Esophagus squamous epithelium (tissue), 5 donors: Measurements from ENCODE around the gene ZFP91. TPM values are rescaled to one million over a fixed set of nuclear protein-coding genes. Genes with fewer than 3 reads are reported as not detected.

Source experiments
- DNase-seq: peaks from one replicate; lab custom pipeline; 2025; lab: John Stamatoyannopoulos, UW
- H3K27ac ChIP-seq, 4 donors: fragments of 200-600 bp; sonication (generic); one replicate each; pipeline ENCODE4 v1.5.1; 2016 to 2019; ENCODE audit warnings: mild to moderate bottlenecking in 1 of 4
- H3K27me3 ChIP-seq, 4 donors: fragments of 200-600 bp; sonication (generic); 1 replicate in 3 of 4; 2 replicates in 1 of 4; pipeline versions ENCODE4 v1.5.1 to v1.6.0; 2017 to 2021; ENCODE audit warnings: antibody characterized with exemption in 1 of 4
- H3K36me3 ChIP-seq, 3 donors: fragments of 200-600 bp; sonication (generic); one replicate each; pipeline ENCODE4 v1.5.1; 2016 to 2019
- H3K4me1 ChIP-seq, 3 donors: fragments of 200-600 bp; sonication (generic); one replicate each; pipeline ENCODE4 v1.5.1; 2017 to 2019
- H3K4me3 ChIP-seq, 4 donors: fragments of 200-600 bp; sonication (generic); 1 replicate in 3 of 4; 2 replicates in 1 of 4; pipeline ENCODE4 v1.5.1; 2016 to 2019; ENCODE audit warnings: mild to moderate bottlenecking in 2 of 4, moderate library complexity in 1 of 4
- H3K9me3 ChIP-seq, 3 donors: fragments of 200-600 bp; sonication (generic); one replicate each; pipeline ENCODE4 v1.5.1; 2016 to 2019
- CTCF ChIP-seq, 6 experiments: fragments of 450-650 bp in 4 of 6; fragments of 200-600 bp in 2 of 6; sonication (generic) in 2 of 6; IDR thresholded peaks; one replicate each; pipeline ENCODE4 v1.5.1; 2016 to 2019; ENCODE audit warnings: antibody characterized with exemption in 6 of 6, mild to moderate bottlenecking in 4 of 6, moderate library complexity in 4 of 6
- POLR2A ChIP-seq, 4 donors: fragments of 450-650 bp; IDR thresholded peaks; one replicate each; pipeline ENCODE4 v1.6.1; 2017; ENCODE audit warnings: antibody characterized with exemption in 4 of 4, mild to moderate bottlenecking in 4 of 4, moderate library complexity in 3 of 4
- WGBS, 2 donors: methylation state at CpG; one replicate each; pipeline ENCODE4 v1.1.5; 2018; 5-methylcytosine and 5-hydroxymethylcytosine counted together
- intact Hi-C: fragments of 100-400 bp; cut with DNase I; formaldehyde crosslinking; loops from one replicate; pipeline ENCODE4 v1.15.0; 2022
- total RNA-seq, 4 donors: library from RNA; depleted of rRNA; stranded (reverse); fragments of >200 nt; gene quantifications; one replicate each; pipeline ENCODE4 v1.1.0, GENCODE V29; 2016
- donor health status: DM: yes; HTN: yes; CAD: no.

ZFP91 gene
- total RNA-seq, 4 donors from 2014 or later: 26.6 to 48.6 (median 40.5) TPM

DNA sequence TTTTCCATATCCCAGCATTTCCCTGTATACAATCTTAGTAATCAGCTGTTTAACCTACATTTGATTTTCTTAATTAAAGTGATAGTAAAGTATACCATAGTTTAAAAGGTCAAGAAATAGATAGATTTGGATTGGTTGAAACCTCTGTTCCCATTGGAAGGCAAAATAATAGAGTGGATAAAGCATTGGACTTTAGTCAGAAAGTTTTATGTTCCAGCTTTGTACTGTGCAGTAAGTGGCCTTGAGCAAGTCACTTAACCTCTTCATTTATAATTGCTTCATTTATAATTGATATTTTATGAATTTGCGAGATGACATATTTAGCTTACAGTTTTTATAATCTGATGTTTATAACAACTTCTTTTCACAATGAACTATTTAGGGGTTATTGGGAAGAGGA, 3.6 kb downstream of the ZFP91 start:
- no peak for DNase-seq
- Histone ChIP-seq H3K4me3 (no peak overlapping the region), H3K4me1 (peaks cover 0 to 59% (median 27%) of the 10 kb centered on the region in 3 donors), H3K27ac (no peak overlapping the region), H3K27me3 (no peaks in the 10 kb centered on the region), H3K9me3 (no peaks in the 10 kb centered on the region), H3K36me3 (peaks cover 0 to 17% (median 0%) of the 10 kb centered on the region in 3 donors)
- 79 to 85% methylated on average over 1 of the region's 1 CpG for WGBS, 2 donors
- intact Hi-C loops: no loop called here
- TF ChIP-seq POLR2A (IDR thresholded peaks at IDR 0.05) (no peak), CTCF (IDR thresholded peaks at IDR 0.05) (no peak)

GRCh38 chr11:58586998-58587397, 8.1 kb downstream of the ZFP91 start:
- TF ChIP-seq CTCF (IDR thresholded peaks at IDR 0.05): no peak
- no peak for TF ChIP-seq POLR2A (IDR thresholded peaks at IDR 0.05)
- intact Hi-C loops: no loop called here
- no peak overlapping the region for H3K4me3 ChIP-seq
- H3K27ac ChIP-seq: no peak overlapping the region
- WGBS, 2 donors: 85 to 87% methylated on average over 2 of the region's 2 CpGs
- no peaks in the 10 kb centered on the region for H3K9me3 ChIP-seq
- DNase-seq: no peak
- H3K36me3 ChIP-seq: peaks cover 0 to 28% (median 0%) of the 10 kb centered on the region in 3 donors
- H3K27me3 ChIP-seq: no peaks in the 10 kb centered on the region
- peaks cover 0 to 36% (median 12%) of the 10 kb centered on the region in 3 donors for H3K4me1 ChIP-seq

- Histone ChIP-seq H3K27ac (no peak overlapping the region), H3K4me1 (peaks cover 0 to 16% (median 7%) of the 10 kb centered on the region in 3 donors), H3K27me3 (no peaks in the 10 kb centered on the region), H3K4me3 (no peak overlapping the region), H3K9me3 (no peaks in the 10 kb centered on the region), H3K36me3 (peaks cover 0 to 35% (median 0%) of the 10 kb centered on the region in 3 donors)
- intact Hi-C loops: no loop called here
- TF ChIP-seq CTCF (IDR thresholded peaks at IDR 0.05) (no peak), POLR2A (IDR thresholded peaks at IDR 0.05) (no peak)
- no peak for DNase-seq
- WGBS, 2 donors: 90 to 97% methylated on average over 3 of the region's 3 CpGs
These were observed 12.8 kb downstream of the ZFP91 start for GRCh38 chr11:58591659-58592058.

GRCh38 chr11:58592760-58593472, 14.1 kb downstream of the ZFP91 start:
- no peak for DNase-seq
- intact Hi-C loops: no loop called here
- 85% methylated on average over 4 to 5 of the region's 5 CpGs for WGBS, 2 donors
- Histone ChIP-seq H3K4me3 (no peak overlapping the region), H3K27ac (no peak overlapping the region), H3K9me3 (no peaks in the 10 kb centered on the region), H3K36me3 (peaks cover 0 to 28% (median 0%) of the 10 kb centered on the region in 3 donors), H3K27me3 (no peaks in the 10 kb centered on the region), H3K4me1 (peaks cover 0 to 16% (median 7%) of the 10 kb centered on the region in 3 donors)
- TF ChIP-seq CTCF (IDR thresholded peaks at IDR 0.05): no peak
- no peak for TF ChIP-seq POLR2A (IDR thresholded peaks at IDR 0.05)

- H3K4me1 ChIP-seq: peaks cover 0 to 16% (median 7%) of the 10 kb centered on the region in 3 donors
- no peak overlapping the region for H3K4me3 ChIP-seq
- DNase-seq: no peak
- intact Hi-C loops: no loop called here
- peaks cover 0 to 22% (median 0%) of the 10 kb centered on the region in 3 donors for H3K36me3 ChIP-seq
- TF ChIP-seq POLR2A (IDR thresholded peaks at IDR 0.05): no peak
- no peak for TF ChIP-seq CTCF (IDR thresholded peaks at IDR 0.05)
- H3K27ac ChIP-seq: no peak overlapping the region
- no peaks in the 10 kb centered on the region for H3K9me3 ChIP-seq
- WGBS, 2 donors: 59 to 65% methylated on average over 4 of the region's 4 CpGs
- H3K27me3 ChIP-seq: no peaks in the 10 kb centered on the region
These were observed 16.0 kb downstream of the ZFP91 start for GRCh38 chr11:58594826-58595225.
